K562 (cell line): ENCODE results near the gene PGAM2. TPM values are rescaled to one million over a fixed set of nuclear protein-coding genes. Genes with fewer than 3 reads are reported as not detected.

Experiments used
- KAT2B ChIP-seq: IDR thresholded peaks from one replicate; pipeline ENCODE4 v1.6.1; 2012; ENCODE audit warnings: low read depth, mild to moderate bottlenecking, control low read depth, inconsistent platforms, low read length, moderate library complexity
- KDM4B ChIP-seq, 2 experiments: fragments of 450-650 bp in 1 of 2; sonication (generic) in 1 of 2; IDR thresholded peaks; 2 replicates each; pipeline ENCODE4 v1.6.1; 2016 to 2017; ENCODE audit warnings: borderline replicate concordance in 2 of 2, antibody characterized with exemption in 1 of 2, low read depth in 1 of 2, mild to moderate bottlenecking in 1 of 2
- NKRF ChIP-seq: fragments of 450-650 bp; IDR thresholded peaks from 2 replicates; pipeline ENCODE4 v1.6.1; 2016; ENCODE audit warnings: borderline replicate concordance
- SP1 ChIP-seq: sonication (generic); formaldehyde crosslinking; IDR thresholded peaks from 2 replicates; pipeline ENCODE4 v1.8.1; 2022; ENCODE audit warnings: mild to moderate bottlenecking, missing genetic modification reagents
- ZBTB12 ChIP-seq: fragments of 250-450 bp; sonication (Bioruptor Pico); IDR thresholded peaks from 2 replicates; pipeline ENCODE4 v1.4.0; 2020
- ZBTB5 ChIP-seq: fragments of 450-650 bp; IDR thresholded peaks from 2 replicates; pipeline ENCODE4 v1.6.1; 2017; ENCODE audit warnings: antibody characterized with exemption
- ZNF707 ChIP-seq: fragments of 250-450 bp; sonication (Bioruptor Pico); conservative IDR thresholded peaks from 2 replicates; pipeline ENCODE4 v1.8.0; 2022; ENCODE audit warnings: inconsistent platforms, mild to moderate bottlenecking, moderate library complexity
- ZNF740 ChIP-seq, 3 experiments: fragments of 200-800 bp in 1 of 3; sonication (Bioruptor generic) in 1 of 3; sonication (generic) in 1 of 3; formaldehyde crosslinking in 1 of 3; IDR thresholded peaks; 2 replicates each; pipeline versions ENCODE4 v1.6.1 to v1.8.0; 2016 to 2022; ENCODE audit warnings: mild to moderate bottlenecking in 2 of 3, missing compliant biosample characterization in 2 of 3, missing genetic modification characterization in 2 of 3, missing genetic modification reagents in 1 of 3
- polyA plus RNA-seq, 8 experiments: library from polyadenylated mRNA; depleted of rRNA in 4 of 8; stranded (reverse) in 5 of 8; unstranded in 3 of 8; fragments of >200 nt; fragmentation: Nextera tagmentation in 2 of 8; fragmentation: Illumina TruSeq in 1 of 8; extraction: Ambion mirVana in 2 of 8; extraction: Trizol in 1 of 8; gene quantifications; 2 replicates each; pipeline versions ENCODE4 v1.2.1 to v1.2.3, GENCODE V29; 2011 to 2014; ENCODE audit warnings: inconsistent platforms in 1 of 8, missing spikeins in 1 of 8
- total RNA-seq, 7 experiments: library from RNA; depleted of rRNA in 6 of 7; stranded (reverse); fragments of >200 nt in 6 of 7; fragmentation: Illumina TruSeq in 2 of 7; extraction: Trizol in 2 of 7; gene quantifications; 2 replicates each; pipeline versions ENCODE4 v1.2.1 to v1.2.3, GENCODE V29; 2011 to 2021; ENCODE audit warnings: low replicate concordance in 1 of 7
- TF ChIP-seq, protein P1 (sequence below): fragments of 450-650 bp; IDR thresholded peaks from 2 replicates; pipeline ENCODE4 v1.6.1; 2017; ENCODE audit warnings: mild to moderate bottlenecking, moderate library complexity
- TF ChIP-seq, protein P2 (sequence below), 2 experiments: fragments of 450-650 bp in 1 of 2; sonication (generic) in 1 of 2; formaldehyde crosslinking in 1 of 2; IDR thresholded peaks in 1 of 2; conservative IDR thresholded peaks in 1 of 2; 2 replicates each; pipeline versions ENCODE4 v1.6.1 to v1.8.1; 2016 to 2023; ENCODE audit warnings: mild to moderate bottlenecking in 2 of 2, moderate library complexity in 2 of 2, inconsistent platforms in 1 of 2, missing genetic modification reagents in 1 of 2

The PGAM2 gene
- total and polyA plus RNA-seq, 9 of the 15 experiments (the other 6 are each of a cell fraction or from before 2014, with no cell fraction given): not detected

GRCh38 chr7:44112231-44112996 lies 47.0 kb upstream of the PGAM2 start (continued):
- TF ChIP-seq, protein P1, sequence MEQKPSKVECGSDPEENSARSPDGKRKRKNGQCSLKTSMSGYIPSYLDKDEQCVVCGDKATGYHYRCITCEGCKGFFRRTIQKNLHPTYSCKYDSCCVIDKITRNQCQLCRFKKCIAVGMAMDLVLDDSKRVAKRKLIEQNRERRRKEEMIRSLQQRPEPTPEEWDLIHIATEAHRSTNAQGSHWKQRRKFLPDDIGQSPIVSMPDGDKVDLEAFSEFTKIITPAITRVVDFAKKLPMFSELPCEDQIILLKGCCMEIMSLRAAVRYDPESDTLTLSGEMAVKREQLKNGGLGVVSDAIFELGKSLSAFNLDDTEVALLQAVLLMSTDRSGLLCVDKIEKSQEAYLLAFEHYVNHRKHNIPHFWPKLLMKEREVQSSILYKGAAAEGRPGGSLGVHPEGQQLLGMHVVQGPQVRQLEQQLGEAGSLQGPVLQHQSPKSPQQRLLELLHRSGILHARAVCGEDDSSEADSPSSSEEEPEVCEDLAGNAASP: no peak
- TF ChIP-seq ZNF707 (CRISPR knock-in tag) (no peak), KAT2B (no peak), NKRF (no peak), SP1 (CRISPR knock-in tag) (peak; percentile 48; the same call in 1 of the 2 replicates), ZNF740 (CRISPR knock-in tag; IDR thresholded peaks at IDR 0.05) (peak; percentile 38; the same call in 1 of the 2 replicates), ZNF740 (tag; IDR thresholded peaks at IDR 0.05) (no peak), ZBTB5 (no peak), KDM4B (IDR thresholded peaks at IDR 0.05; ENCODE audit: borderline replicate concordance in 2 of 2, low read depth in 1 of 2) (no peak), ZBTB12 (CRISPR knock-in tag) (no peak)
- TF ChIP-seq, protein P2, sequence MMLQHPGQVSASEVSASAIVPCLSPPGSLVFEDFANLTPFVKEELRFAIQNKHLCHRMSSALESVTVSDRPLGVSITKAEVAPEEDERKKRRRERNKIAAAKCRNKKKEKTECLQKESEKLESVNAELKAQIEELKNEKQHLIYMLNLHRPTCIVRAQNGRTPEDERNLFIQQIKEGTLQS (IDR thresholded peaks at IDR 0.05): 0 out of 2 replicates have a peak, but pooled peaks have one; percentile 70
- TF ChIP-seq, protein P2 (CRISPR knock-in tag; conservative IDR thresholded peaks at IDR 0.05): no peak
